Colonic mucosa (tissue), 4 donors: Measurements from ENCODE around the gene CCDC90B. TPM values are rescaled to one million over a fixed set of nuclear protein-coding genes. Genes with fewer than 3 reads are reported as not detected.
"Not testable (repeated sequence)": the region's sequence is repeated elsewhere in the genome, so short reads cannot be mapped to it uniquely, and the experiment has no call there.

ENCODE experiments used
- DNase-seq: peaks from one replicate; pipeline ENCODE4 v3.0.0-alpha.2; 2020
- H3K27ac ChIP-seq: fragments of 200-600 bp; one replicate; pipeline ENCODE4 v1.8.0; 2021
- H3K27me3 ChIP-seq: fragments of 200-600 bp; one replicate; pipeline ENCODE4 v1.8.0; 2021
- H3K36me3 ChIP-seq: fragments of 200-600 bp; one replicate; pipeline ENCODE4 v1.8.0; 2021
- H3K4me1 ChIP-seq: fragments of 200-600 bp; one replicate; pipeline ENCODE4 v1.8.0; 2021; ENCODE audit warnings: mild to moderate bottlenecking
- H3K4me3 ChIP-seq: fragments of 200-600 bp; one replicate; pipeline ENCODE4 v1.8.0; 2021
- H3K9ac ChIP-seq, 2 donors: one replicate each; pipeline ENCODE4 v1.7.0; 2013; ENCODE audit warnings: control low read depth in 2 of 2, low read depth in 2 of 2, low read length in 2 of 2
- H3K9me3 ChIP-seq: fragments of 200-600 bp; one replicate; pipeline ENCODE4 v1.8.0; 2021
- CTCF ChIP-seq: fragments of 200-600 bp; IDR thresholded peaks from one replicate; pipeline ENCODE4 v1.8.0; 2022; ENCODE audit warnings: antibody characterized with exemption, mild to moderate bottlenecking
- intact Hi-C: fragments of 100-400 bp; cut with DNase I; formaldehyde crosslinking; loops from one replicate; pipeline ENCODE4 v1.14.1; 2022
- total RNA-seq, 2 donors: library from RNA; stranded (reverse); fragmentation: NEBNext Ultra II Directional in 1 of 2; extraction: Animal tissue kit (Norgen Biotek cat#: 25700) in 1 of 2; gene quantifications; one replicate each; pipeline ENCODE4 v1.2.1, GENCODE V29; 2021
- donor health status: healthy.
- donor health status: DM: no; HTN: no; CAD: no.
- donor health status: DM: no; HTN: no; CAD: no.

The CCDC90B gene
- total RNA-seq, 2 donors from 2014 or later = 26.1 to 27.3 TPM

GRCh38 chr11:83272627-83273026 is 13.5 kb downstream of the CCDC90B start:
- Histone ChIP-seq H3K9me3 (no peaks in the 10 kb centered on the region), H3K4me1 (no peaks in the 10 kb centered on the region), H3K27me3 (no peaks in the 10 kb centered on the region), H3K27ac (no peak overlapping the region), H3K4me3 (no peak overlapping the region), H3K9ac (no peak overlapping the region), H3K36me3 (no peaks in the 10 kb centered on the region)
- no peak for TF ChIP-seq CTCF
- DNase-seq = no peak
- intact Hi-C loops = no loop called here

- H3K9me3 ChIP-seq, H3K36me3 ChIP-seq, H3K27me3 ChIP-seq, intact Hi-C loops, H3K27ac ChIP-seq, H3K4me3 ChIP-seq, DNase-seq, H3K9ac ChIP-seq, H3K4me1 ChIP-seq: not testable (repeated sequence)
These were observed 14.4 kb downstream of the CCDC90B start for GRCh38 chr11:83271734-83272133.

- intact Hi-C loops, H3K4me1 ChIP-seq, H3K9ac ChIP-seq, H3K36me3 ChIP-seq, H3K27ac ChIP-seq, H3K4me3 ChIP-seq, DNase-seq, H3K9me3 ChIP-seq, H3K27me3 ChIP-seq: not testable (repeated sequence)
These were observed 17.1 kb downstream of the CCDC90B start for GRCh38 chr11:83269080-83269479.

- H3K27me3 ChIP-seq = no peaks in the 10 kb centered on the region
- no peaks in the 10 kb centered on the region for H3K9me3 ChIP-seq
- intact Hi-C loops = no loop called here
- no peak overlapping the region for H3K9ac ChIP-seq
- TF ChIP-seq CTCF = no peak
- H3K27ac ChIP-seq = no peak overlapping the region
- H3K36me3 ChIP-seq = no peaks in the 10 kb centered on the region
- no peak for DNase-seq
- no peaks in the 10 kb centered on the region for H3K4me1 ChIP-seq
- no peak overlapping the region for H3K4me3 ChIP-seq
These were observed 20.8 kb downstream of the CCDC90B start for GRCh38 chr11:83265331-83265730.

GRCh38 chr11:83259559-83259958 is 26.6 kb downstream of the CCDC90B start:
- H3K9me3 ChIP-seq = no peaks in the 10 kb centered on the region
- no peaks in the 10 kb centered on the region for H3K4me1 ChIP-seq
- intact Hi-C loops = no loop called here
- TF ChIP-seq CTCF = no peak
- H3K9ac ChIP-seq = no peak overlapping the region
- no peak for DNase-seq
- no peaks in the 10 kb centered on the region for H3K27me3 ChIP-seq
- no peaks in the 10 kb centered on the region for H3K36me3 ChIP-seq
- no peak overlapping the region for H3K27ac ChIP-seq
- H3K4me3 ChIP-seq = no peak overlapping the region

- H3K9me3 ChIP-seq = no peaks in the 10 kb centered on the region
- TF ChIP-seq CTCF = no peak
- no peaks in the 10 kb centered on the region for H3K36me3 ChIP-seq
- DNase-seq = no peak
- no peak overlapping the region for H3K27ac ChIP-seq
- no peaks in the 10 kb centered on the region for H3K4me1 ChIP-seq
- intact Hi-C loops = no loop called here
- H3K27me3 ChIP-seq = no peaks in the 10 kb centered on the region
- no peak overlapping the region for H3K9ac ChIP-seq
- H3K4me3 ChIP-seq = no peak overlapping the region
These were observed 28.4 kb downstream of the CCDC90B start for GRCh38 chr11:83257761-83258168.
